ENCODE data around the gene HECW1. TPM values are rescaled to one million over a fixed set of nuclear protein-coding genes. Genes with fewer than 3 reads are reported as not detected.

The HECW1 gene
- polyA plus RNA-seq, 1 donor (not counting 4 experiments of a cell fraction or from before 2014, with no cell fraction given), result not detected

DNA sequence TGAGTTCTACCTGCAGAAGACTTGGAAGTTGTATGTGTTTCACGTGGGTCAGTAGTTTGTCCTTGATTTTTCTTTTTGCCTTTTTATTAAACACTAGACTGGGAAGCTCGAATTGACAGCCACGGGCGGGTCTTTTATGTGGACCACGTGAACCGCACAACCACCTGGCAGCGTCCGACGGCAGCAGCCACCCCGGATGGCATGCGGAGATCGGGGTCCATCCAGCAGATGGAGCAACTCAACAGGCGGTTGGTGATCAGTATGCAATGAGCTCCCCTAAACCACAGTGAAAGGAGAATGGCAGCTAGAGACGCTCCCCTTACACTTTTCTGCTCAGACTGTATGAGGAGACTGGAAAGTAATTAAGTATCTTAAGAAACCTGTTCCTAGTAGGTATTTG, 343.8 kb downstream of the HECW1 start:
- Histone ChIP-seq H4K20me1 (ENCODE audit: control insufficient read depth, extremely low read depth, insufficient read depth, low read length) (no peaks in the 10 kb centered on the region), H3K9me1 (ENCODE audit: control insufficient read depth, extremely low read depth, insufficient read depth, low read length) (no peaks in the 10 kb centered on the region), H3K79me2 (ENCODE audit: control insufficient read depth, insufficient read depth, low read length) (no peaks in the 10 kb centered on the region), H3K27ac (ENCODE audit: control insufficient read depth, insufficient read depth, low read length) (no peak overlapping the region), H3K9me3 (ENCODE audit: control insufficient read depth, low read depth, low read length) (no peaks in the 10 kb centered on the region), H3K27me3 (ENCODE audit: control insufficient read depth, extremely low read depth, insufficient read depth, low read length) (no peaks in the 10 kb centered on the region), H3K4me1 (ENCODE audit: control insufficient read depth, extremely low read depth, insufficient read depth, low read length) (peaks cover 3% of the 10 kb centered on the region), H3K9ac (ENCODE audit: control insufficient read depth, extremely low read depth, insufficient read depth, low read length) (no peak overlapping the region), H3K4me3 (ENCODE audit: control insufficient read depth in 2 of 3, extremely low read depth in 1 of 3, insufficient read depth in 2 of 3, low read depth in 1 of 3, low read length in 3 of 3) (no peak overlapping the region), H3K4me2 (ENCODE audit: control insufficient read depth, extremely low read depth, insufficient read depth, low read depth, low read length) (no peak overlapping the region), H2AFZ (ENCODE audit: control insufficient read depth, low read length) (no peak overlapping the region), H3K36me3 (ENCODE audit: control insufficient read depth in 2 of 2, extremely low read depth in 1 of 2, insufficient read depth in 2 of 2, low read length in 2 of 2) (no peaks in the 10 kb centered on the region)
- dilution Hi-C loops (cut with MboI; ENCODE audit: extremely low pct_ligation_motif_present, low sequenced_read_pairs), result no loop called here
- FAIRE-seq (no peak), DNase-seq (ENCODE audit: low read depth, low spot score) (no peak)
- TF ChIP-seq, protein P1, sequence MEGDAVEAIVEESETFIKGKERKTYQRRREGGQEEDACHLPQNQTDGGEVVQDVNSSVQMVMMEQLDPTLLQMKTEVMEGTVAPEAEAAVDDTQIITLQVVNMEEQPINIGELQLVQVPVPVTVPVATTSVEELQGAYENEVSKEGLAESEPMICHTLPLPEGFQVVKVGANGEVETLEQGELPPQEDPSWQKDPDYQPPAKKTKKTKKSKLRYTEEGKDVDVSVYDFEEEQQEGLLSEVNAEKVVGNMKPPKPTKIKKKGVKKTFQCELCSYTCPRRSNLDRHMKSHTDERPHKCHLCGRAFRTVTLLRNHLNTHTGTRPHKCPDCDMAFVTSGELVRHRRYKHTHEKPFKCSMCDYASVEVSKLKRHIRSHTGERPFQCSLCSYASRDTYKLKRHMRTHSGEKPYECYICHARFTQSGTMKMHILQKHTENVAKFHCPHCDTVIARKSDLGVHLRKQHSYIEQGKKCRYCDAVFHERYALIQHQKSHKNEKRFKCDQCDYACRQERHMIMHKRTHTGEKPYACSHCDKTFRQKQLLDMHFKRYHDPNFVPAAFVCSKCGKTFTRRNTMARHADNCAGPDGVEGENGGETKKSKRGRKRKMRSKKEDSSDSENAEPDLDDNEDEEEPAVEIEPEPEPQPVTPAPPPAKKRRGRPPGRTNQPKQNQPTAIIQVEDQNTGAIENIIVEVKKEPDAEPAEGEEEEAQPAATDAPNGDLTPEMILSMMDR (optimal IDR thresholded peaks at IDR 0.05 in 1 of 3, IDR thresholded peaks at IDR 0.05 in 1 of 3, conservative IDR thresholded peaks at IDR 0.05 in 1 of 3; ENCODE audit: extremely low read depth in 1 of 3, insufficient read depth in 2 of 3, low read length in 3 of 3), result peak in 1 of 3 experiments; percentile 42
- no peak for TF ChIP-seq EZH2 (IDR thresholded peaks at IDR 0.05; ENCODE audit: low read length)

DNA sequence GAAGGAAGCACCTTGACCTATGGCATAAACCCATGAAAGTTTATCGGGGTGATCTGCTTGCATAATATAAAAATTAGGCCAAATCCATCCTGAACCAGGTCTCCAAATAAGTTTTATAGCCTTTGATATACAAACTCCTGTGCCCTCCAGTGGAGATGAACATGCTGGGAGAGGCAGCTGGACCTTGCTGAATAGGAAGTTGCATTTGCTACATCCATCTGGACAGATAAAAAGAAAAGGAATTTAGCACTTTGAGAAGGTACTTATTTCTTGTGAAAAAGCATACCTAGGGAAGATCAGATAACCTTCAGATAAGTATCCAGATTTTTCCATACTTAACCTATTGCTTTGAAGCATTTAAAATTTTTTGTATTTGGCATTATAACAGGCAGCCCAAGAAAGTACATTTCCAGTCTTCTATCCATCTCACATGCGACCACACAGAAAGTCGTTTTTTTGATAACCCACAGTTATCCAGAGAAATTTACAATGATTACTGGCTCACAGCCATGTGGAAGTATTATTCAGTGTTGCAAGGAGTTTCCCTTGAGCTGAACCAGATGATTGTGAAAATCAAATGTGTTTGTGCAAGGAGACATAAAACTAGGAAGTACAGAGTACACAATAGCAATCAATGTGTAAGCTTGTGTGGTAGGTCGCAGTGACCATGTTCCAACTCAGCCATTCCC, 346.0 kb downstream of the HECW1 start:
- Histone ChIP-seq H3K9me3 (ENCODE audit: control insufficient read depth, low read depth, low read length) (no peaks in the 10 kb centered on the region), H3K9me1 (ENCODE audit: control insufficient read depth, extremely low read depth, insufficient read depth, low read length) (no peaks in the 10 kb centered on the region), H2AFZ (ENCODE audit: control insufficient read depth, low read length) (no peak overlapping the region), H4K20me1 (ENCODE audit: control insufficient read depth, extremely low read depth, insufficient read depth, low read length) (no peaks in the 10 kb centered on the region), H3K27me3 (ENCODE audit: control insufficient read depth, extremely low read depth, insufficient read depth, low read length) (no peaks in the 10 kb centered on the region), H3K4me1 (ENCODE audit: control insufficient read depth, extremely low read depth, insufficient read depth, low read length) (peaks cover 13% of the 10 kb centered on the region), H3K4me3 (ENCODE audit: control insufficient read depth in 2 of 3, extremely low read depth in 1 of 3, insufficient read depth in 2 of 3, low read depth in 1 of 3, low read length in 3 of 3) (no peak overlapping the region), H3K27ac (ENCODE audit: control insufficient read depth, insufficient read depth, low read length) (no peak overlapping the region), H3K36me3 (ENCODE audit: control insufficient read depth in 2 of 2, extremely low read depth in 1 of 2, insufficient read depth in 2 of 2, low read length in 2 of 2) (no peaks in the 10 kb centered on the region), H3K4me2 (ENCODE audit: control insufficient read depth, extremely low read depth, insufficient read depth, low read depth, low read length) (no peak overlapping the region), H3K79me2 (ENCODE audit: control insufficient read depth, insufficient read depth, low read length) (no peaks in the 10 kb centered on the region), H3K9ac (ENCODE audit: control insufficient read depth, extremely low read depth, insufficient read depth, low read length) (no peak overlapping the region)
- FAIRE-seq, result no peak
- dilution Hi-C loops (cut with MboI; ENCODE audit: extremely low pct_ligation_motif_present, low sequenced_read_pairs), result no loop called here
- TF ChIP-seq, protein P1 (optimal IDR thresholded peaks at IDR 0.05 in 1 of 3, IDR thresholded peaks at IDR 0.05 in 1 of 3, conservative IDR thresholded peaks at IDR 0.05 in 1 of 3; ENCODE audit: extremely low read depth in 1 of 3, insufficient read depth in 2 of 3, low read length in 3 of 3), result no peak
- TF ChIP-seq EZH2 (IDR thresholded peaks at IDR 0.05; ENCODE audit: low read length), result no peak
- no peak for DNase-seq (ENCODE audit: low read depth, low spot score)

All from keratinocyte (primary cell).